HG03139 (cell line): Measurements from ENCODE around the gene FBXO11.
"Not testable (repeated sequence)": the region's sequence is repeated elsewhere in the genome, so short reads cannot be mapped to it uniquely, and the experiment has no call there.

Source experiments
- ATAC-seq: cut with Tn5 transposase; IDR thresholded peaks from one replicate; pipeline ENCODE4 v1.9.1; 2021; ENCODE audit not compliant: unreplicated experiment

FBXO11 gene

GRCh38 chr2:47853067-47853777 is 53.1 kb downstream of the FBXO11 start:
- not testable (repeated sequence) for ATAC-seq

DNA sequence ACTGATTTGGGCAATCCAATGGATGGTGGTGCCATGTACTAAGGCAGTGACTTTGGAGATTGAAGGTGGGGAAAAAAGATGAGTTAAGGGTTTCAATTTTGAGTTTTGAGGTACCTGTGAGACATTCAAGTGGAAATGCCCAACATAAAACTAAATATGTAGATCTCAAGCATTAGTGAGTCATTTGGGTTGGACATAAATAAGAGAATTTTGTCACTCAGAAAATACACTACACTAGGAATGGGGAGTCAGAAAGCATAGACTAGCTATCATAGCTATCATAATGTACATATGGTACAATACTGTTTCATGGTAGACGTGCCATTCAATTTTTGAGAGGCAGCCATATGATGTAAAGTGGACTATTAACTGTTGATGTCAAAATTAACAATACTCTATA is 56.1 kb downstream of the FBXO11 start:
- ATAC-seq = no peak

- ATAC-seq = no peak
Observed at GRCh38 chr2:47849368-47849767, 56.9 kb downstream of the FBXO11 start.

DNA sequence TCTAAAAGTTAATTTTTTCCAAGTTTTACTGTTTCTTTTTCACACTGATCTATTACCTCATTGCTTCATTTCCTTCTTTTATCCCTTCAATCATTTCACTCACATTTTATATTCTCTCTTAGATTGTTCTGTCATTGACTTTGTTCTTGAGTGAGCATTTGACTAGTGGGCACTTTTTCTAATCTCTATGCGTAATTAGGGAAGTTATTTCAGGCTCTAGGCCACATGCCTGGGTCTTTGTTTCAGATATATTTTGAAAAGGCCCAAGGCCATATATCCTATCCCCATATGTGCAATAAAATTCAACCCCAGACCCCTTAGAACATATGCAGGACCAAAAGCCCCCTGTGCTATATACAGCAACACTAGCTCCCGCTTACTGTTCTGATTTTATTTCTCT is 62.1 kb downstream of the FBXO11 start:
- ATAC-seq = no peak

- ATAC-seq = no peak
Observed at GRCh38 chr2:47843407-47843806, 62.9 kb downstream of the FBXO11 start.

- no peak for ATAC-seq
Observed at GRCh38 chr2:47842846-47843245, 63.5 kb downstream of the FBXO11 start.

DNA sequence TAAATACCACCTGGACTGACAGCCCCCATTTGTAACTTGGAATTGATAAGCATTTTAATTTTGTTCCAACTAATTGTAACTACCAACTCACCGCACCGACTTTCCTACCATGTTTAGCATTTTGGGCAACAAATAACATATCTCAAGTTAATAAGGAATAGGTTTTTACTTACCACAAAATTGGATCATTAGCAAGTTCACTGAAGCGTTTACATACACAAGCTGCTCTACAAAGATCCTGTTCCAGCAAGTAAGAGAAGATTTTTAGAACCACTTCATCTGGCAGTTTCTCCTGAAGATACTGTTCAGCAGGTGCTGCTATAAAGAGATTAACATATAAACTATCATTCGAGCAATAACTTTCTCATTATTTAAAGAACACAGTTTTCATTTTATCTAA is 67.6 kb downstream of the FBXO11 start:
- ATAC-seq = no peak

GRCh38 chr2:47838249-47838648 is 68.0 kb downstream of the FBXO11 start:
- no peak for ATAC-seq

- ATAC-seq = no peak
Observed at GRCh38 chr2:47833516-47833968, 72.8 kb downstream of the FBXO11 start.

DNA sequence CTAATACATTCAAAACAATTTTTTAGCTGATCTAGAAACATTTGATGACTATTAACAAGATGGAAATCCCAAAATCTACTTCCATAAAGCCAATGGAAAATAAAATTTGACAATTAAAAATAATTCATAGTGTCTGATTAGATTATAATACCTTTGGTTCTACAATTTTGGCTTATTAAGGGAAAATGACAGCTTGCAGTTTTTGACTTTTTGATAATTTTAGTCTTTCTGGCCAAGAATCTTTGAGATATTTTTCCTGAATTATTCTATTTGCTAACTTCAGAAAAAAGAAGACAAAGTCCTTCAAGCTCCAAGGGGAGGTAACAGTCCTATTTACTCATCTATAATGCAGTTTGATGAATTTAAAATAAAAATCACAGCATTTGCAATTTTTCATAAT is 83.8 kb downstream of the FBXO11 start:
- no peak for ATAC-seq

DNA sequence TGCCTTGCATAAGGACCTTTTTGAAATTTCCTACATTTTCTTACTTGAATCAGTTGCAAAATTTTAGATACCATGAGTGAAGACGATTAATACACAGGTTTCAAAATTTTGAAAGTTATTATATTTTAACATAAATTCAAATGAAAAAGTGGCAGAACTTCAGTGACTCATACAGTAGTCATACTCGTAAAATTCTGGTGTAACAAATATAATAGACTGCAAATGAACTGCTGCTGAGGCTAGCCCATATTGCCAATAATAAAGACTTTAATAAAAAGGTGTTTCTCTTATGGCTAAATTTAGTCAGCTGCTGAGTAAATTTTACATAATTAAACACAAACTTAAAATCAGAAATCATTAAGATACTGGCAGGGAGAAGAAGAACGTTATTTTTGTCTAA is 86.5 kb downstream of the FBXO11 start:
- no peak for ATAC-seq

GRCh38 chr2:47818777-47819176 is 87.5 kb downstream of the FBXO11 start:
- no peak for ATAC-seq

GRCh38 chr2:47815764-47816163 is 90.5 kb downstream of the FBXO11 start:
- no peak for ATAC-seq

DNA sequence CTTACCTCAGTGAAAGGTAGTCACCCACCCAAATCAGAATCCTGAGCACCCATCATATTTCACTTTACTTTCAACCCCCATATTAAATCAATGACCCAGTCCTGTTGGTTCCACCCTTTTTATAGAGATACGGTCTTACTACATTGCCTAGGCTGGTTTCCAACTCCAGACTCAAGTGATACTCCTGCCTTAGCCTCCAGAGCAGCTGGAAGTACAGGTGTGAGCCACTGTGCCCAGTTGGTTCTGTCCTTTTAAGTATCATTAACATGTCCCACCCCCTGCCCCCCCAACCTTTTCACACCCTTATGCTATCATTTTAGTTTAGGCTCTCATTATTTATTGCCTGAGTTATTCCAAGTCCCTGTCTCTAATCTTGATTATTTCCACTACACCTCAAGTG is 94.6 kb downstream of the FBXO11 start:
- ATAC-seq = no peak

- ATAC-seq = no peak
Observed at GRCh38 chr2:47810850-47811249, 95.4 kb downstream of the FBXO11 start.

DNA sequence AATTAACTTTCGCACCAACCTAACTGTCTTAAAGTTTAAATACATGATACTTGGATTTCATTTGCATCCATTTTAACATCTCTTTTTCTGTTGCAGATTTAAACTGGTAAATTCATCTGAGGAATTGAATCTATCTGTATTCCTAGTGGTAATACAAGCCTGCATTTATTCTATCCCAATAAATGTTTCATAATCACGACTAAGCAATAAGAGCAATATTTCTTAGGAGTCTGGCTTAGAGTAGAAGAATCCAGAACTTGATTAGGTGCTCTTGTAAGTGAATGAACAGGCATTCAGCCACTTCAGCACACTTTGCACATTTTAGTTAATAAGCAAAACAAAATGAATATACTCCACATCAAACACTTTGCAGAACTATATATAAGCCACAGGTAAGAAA is 96.4 kb downstream of the FBXO11 start:
- no peak for ATAC-seq

- ATAC-seq = no peak
Observed at GRCh38 chr2:47808614-47809013, 97.7 kb downstream of the FBXO11 start.

- ATAC-seq = no peak
Observed at GRCh38 chr2:47805850-47806249, 100.4 kb downstream of the FBXO11 start.

- no peak for ATAC-seq
Observed at GRCh38 chr2:47803770-47804169, 102.5 kb downstream of the FBXO11 start.

DNA sequence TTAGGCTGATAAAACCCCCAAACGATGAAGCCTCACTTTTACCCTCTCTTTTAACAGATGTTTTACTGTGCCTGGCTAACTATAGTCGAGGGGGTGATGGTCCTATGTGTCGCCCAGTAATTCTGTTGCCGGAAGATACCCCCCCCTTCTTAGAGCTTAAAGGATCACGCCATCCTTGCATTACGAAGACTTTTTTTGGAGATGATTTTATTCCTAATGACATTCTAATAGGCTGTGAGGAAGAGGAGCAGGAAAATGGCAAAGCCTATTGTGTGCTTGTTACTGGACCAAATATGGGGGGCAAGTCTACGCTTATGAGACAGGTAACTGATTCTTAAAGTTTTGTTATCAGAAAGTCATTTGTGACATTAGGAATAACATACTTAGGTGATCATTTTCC is 102.9 kb downstream of the FBXO11 start:
- no peak for ATAC-seq

DNA sequence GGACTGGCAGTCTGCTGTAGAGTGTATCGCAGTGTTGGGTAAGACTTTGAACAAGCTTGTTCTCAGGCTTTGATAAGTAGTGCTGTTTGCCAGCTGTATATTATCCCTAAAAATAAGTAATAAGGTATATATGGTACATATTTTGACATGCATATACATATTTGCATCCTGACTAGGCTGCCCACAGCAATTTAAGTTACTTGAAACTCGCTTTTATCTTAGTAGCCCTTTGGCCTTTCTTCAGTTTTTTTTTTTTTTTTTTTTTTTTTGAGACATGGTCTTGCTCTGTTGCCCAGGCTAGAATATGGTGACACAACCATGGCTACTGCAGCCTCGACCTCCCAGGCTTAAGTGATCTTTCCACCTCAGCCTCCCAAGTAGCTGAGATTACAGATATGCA is 105.2 kb downstream of the FBXO11 start:
- no peak for ATAC-seq

- ATAC-seq = no peak
Observed at GRCh38 chr2:47799031-47799609, 107.2 kb downstream of the FBXO11 start.

DNA sequence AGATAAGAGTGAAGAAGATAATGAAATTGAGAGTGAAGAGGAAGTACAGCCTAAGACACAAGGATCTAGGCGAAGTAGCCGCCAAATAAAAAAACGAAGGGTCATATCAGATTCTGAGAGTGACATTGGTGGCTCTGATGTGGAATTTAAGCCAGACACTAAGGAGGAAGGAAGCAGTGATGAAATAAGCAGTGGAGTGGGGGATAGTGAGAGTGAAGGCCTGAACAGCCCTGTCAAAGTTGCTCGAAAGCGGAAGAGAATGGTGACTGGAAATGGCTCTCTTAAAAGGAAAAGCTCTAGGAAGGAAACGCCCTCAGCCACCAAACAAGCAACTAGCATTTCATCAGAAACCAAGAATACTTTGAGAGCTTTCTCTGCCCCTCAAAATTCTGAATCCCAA is 107.7 kb downstream of the FBXO11 start:
- no peak for ATAC-seq
